Inferior parietal cortex (tissue), 1 donor: Measurements from ENCODE around the gene BCKDK.

Experiments used
- DNase-seq: peaks from one replicate; pipeline ENCODE4 v3.0.0-alpha.2; 2016; ENCODE audit errors: extremely low spot score

Gene BCKDK

DNA sequence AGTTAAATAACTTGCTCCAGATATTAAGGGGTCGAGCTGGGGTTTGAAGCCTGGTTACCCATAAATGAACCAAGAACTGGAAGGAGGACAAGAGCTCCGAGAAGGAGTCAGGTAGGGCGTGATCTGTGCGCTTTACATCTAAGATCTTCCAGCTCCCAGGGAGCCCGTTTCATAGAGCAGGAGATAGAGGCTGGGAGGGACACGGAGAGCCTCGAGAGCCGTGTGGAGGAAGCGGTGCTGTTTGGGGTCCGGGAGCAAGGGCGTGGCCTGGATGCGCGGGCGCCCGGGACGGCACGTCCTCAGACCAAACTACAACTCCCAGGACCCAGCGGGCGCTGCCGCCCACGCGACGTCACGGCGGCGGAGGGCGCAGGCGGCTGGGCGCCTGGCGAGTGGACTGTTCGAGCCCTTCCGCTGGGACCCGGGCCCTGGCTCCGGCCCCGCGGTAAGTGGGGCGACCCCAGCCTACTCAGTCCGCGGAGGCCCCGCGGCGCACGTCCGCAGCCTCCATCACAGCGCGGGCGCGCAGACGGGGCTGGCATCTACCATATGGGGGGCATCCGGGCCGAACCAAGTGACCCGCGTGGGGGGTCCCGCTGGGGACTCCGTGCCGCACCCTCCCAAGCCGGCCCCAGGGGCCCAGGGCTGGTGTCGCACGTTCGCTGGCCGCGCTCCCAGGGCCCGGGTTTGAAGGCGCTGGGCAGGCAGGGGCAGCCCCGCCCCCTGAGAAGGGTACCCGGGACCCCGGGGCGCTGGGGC, at the start of gene BCKDK:
TSS of gene BCKDK (plus strand) at position 352 of the 759 bp plus-strand sequence. CDS start 838 bp downstream, outside the sequence.
- DNase-seq, result peak; percentile 72

DNA sequence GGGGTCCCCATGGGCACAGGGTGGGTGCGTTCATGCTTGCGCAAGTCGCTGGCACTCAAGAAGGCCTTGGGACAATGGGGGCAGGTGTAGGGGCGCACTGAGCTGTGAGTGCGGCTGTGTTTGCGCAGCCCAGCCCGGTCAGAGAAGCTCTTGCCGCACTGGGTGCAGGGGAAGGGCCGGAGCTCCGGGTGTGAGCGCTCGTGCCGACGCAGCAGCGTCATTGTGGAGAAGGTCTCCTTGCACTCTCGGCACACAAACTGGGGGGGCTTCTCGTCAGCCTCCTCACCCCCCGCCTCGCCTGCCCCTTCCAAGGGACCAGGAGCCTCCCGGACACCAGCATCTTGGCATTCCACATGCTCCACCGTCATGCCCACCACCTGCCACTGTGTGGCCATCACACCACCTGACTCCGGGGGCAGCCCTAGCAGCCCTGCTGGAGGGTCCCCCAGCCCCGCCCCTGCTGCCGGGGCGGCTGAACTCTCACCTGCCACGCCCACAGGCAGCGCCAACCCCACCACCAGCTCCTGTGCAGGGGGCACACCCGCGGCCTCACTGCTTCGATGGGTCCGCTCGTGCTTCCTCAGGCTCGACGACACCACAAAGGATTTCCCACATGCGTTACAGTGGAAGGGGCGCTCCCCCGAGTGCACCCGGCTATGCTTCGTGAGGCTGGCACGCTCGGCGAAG, 46.9 kb upstream of the BCKDK start:
- DNase-seq, result no peak

- no peak for DNase-seq
Observed at GRCh38 chr16:31061813-31062440, 46.3 kb upstream of the BCKDK start.

DNA sequence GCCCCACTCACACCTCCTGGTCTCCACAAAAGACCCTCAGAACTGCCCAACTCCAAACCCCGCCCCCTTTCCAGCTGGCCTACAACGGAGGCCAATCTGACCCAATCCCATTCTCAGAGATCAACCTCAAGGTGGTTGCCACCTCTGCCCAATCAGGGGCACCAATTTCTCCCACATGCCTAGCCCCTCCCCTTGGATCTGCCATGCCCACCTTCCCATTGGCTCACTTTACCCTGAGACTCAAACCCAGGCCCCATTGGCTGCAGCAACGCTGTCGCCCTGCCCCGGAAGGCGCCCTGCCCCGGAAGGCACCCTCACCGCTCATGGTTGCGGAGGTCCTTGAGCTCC, 44.7 kb upstream of the BCKDK start:
- no peak for DNase-seq

- DNase-seq, result no peak
Observed at GRCh38 chr16:31063843-31064611, 44.2 kb upstream of the BCKDK start.

DNA sequence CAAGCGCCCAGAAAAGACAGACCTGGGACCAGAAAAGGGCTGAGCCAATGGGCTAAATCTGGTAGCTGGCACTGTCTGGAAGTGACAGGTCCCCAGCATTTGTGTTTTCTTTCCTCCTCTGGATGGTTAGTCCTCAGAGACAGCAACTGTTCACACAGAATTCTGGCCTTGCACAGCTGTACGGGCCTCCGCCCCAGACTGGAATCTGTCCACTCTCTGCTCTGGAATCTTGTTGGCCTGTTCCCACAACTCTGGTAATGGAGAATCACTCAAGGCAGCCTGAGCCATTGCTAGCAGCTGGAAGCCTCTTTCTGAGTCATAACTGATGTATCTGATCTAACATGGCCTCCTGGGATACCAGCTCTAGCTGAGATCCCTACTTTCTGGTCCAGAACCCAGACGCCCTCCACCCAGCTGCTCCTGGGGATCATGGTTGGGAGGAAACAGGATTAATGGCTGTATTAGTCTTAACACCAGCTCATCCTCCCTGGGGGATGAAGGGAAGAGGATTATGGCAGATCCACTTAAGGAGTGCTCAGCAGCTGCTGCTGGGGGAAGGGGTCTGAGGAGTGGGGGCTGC, 43.2 kb upstream of the BCKDK start:
- DNase-seq, result no peak

DNA sequence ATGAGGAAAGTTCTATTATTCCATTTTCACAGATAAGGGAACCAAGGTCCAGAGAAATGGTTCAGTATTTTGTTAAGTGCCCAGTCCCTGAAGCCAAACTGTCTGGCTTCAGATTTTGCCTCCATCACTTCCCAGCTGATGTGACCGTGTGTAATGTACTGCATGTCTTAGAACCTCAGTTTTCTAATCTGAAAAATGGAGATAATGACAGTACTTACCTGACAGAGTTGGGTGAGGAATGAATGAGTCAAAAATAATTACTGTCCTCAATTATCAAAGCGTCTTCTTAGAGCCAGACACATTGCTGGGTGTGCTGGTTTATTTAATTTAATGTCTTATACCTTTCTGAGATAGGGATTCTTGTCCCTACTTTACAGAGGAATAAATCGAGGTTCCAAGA, 40.8 kb upstream of the BCKDK start:
- no peak for DNase-seq

GRCh38 chr16:31071861-31072260, 36.3 kb upstream of the BCKDK start:
- no peak for DNase-seq

GRCh38 chr16:31072540-31073141, 35.5 kb upstream of the BCKDK start:
- DNase-seq, result peak; percentile 29

- peak; percentile 87 for DNase-seq
Observed at GRCh38 chr16:31073142-31073969, 34.8 kb upstream of the BCKDK start.

- DNase-seq, result peak; percentile 99
Observed at GRCh38 chr16:31073970-31074813, 34.0 kb upstream of the BCKDK start, which contains the start of the genes ZNF646 and ZNF668. TSS of gene ZNF646 (plus strand) at chr16:31074422. CDS start at chr16:31076325, 1,903 bp downstream. TSS of gene ZNF668 (minus strand) at chr16:31074240. CDS start at chr16:31064459, 9,781 bp downstream.

DNA sequence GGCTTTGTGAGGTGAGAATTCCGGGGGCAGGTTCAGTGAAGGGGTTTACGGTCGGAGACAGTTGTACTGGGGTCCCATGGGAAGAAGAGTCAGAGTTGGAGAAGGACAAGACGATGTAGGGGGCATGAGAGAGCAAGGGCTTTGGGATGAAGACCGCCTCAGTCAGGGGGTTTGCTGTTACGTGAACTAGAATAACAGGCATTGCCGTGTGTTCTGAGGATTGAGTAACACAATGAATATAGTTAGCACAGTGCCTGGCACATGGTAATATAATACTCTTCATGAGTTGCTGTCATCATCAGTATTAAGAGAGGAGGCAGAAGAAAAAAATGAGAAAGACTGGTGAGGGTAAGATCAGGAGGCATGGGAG, 33.4 kb upstream of the BCKDK start:
- DNase-seq, result no peak

DNA sequence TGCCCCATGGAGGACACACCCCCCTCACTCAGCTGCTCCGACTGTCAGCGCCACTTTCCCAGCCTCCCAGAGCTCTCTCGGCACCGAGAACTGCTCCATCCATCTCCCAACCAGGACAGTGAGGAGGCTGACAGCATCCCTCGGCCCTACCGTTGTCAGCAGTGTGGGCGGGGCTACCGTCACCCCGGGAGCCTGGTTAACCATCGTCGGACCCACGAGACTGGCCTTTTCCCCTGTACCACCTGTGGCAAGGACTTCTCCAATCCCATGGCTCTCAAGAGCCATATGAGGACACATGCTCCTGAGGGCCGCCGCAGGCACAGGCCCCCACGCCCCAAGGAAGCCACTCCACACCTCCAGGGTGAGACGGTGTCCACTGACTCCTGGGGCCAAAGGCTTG, 31.9 kb upstream of the BCKDK start:
- DNase-seq, result no peak

DNA sequence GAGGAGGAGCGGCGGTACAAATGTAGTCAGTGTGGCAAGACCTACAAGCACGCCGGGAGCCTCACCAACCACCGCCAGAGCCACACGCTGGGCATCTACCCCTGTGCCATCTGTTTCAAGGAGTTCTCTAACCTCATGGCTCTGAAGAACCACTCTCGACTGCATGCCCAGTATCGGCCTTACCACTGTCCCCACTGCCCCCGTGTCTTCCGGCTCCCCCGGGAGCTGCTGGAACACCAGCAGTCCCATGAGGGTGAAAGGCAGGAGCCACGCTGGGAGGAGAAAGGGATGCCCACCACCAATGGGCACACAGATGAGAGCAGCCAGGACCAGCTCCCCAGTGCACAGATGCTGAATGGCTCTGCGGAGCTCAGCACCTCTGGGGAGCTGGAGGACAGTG, 31.2 kb upstream of the BCKDK start:
- no peak for DNase-seq

DNA sequence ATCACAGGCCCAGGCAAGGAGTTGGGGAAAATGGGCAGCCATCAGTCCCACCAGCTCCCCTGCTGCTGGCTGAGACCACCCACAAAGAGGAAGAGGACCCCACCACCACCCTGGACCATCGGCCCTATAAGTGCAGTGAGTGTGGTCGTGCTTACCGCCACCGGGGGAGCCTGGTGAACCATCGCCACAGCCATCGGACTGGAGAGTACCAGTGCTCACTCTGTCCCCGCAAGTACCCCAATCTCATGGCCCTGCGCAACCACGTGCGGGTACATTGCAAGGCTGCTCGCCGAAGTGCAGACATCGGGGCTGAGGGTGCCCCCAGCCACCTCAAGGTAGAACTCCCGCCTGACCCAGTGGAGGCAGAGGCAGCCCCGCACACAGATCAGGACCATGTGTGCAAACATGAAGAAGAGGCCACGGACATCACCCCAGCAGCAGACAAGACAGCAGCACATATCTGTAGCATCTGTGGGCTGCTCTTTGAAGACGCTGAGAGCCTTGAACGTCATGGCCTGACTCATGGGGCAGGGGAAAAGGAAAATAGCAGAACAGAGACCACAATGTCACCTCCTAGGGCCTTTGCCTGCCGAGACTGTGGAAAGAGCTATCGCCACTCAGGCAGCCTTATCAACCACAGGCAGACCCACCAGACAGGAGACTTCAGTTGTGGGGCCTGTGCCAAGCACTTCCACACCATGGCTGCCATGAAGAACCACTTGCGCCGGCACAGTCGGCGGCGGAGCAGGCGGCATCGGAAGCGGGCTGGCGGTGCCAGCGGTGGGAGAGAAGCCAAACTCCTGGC, 30.4 kb upstream of the BCKDK start:
- DNase-seq, result no peak

DNA sequence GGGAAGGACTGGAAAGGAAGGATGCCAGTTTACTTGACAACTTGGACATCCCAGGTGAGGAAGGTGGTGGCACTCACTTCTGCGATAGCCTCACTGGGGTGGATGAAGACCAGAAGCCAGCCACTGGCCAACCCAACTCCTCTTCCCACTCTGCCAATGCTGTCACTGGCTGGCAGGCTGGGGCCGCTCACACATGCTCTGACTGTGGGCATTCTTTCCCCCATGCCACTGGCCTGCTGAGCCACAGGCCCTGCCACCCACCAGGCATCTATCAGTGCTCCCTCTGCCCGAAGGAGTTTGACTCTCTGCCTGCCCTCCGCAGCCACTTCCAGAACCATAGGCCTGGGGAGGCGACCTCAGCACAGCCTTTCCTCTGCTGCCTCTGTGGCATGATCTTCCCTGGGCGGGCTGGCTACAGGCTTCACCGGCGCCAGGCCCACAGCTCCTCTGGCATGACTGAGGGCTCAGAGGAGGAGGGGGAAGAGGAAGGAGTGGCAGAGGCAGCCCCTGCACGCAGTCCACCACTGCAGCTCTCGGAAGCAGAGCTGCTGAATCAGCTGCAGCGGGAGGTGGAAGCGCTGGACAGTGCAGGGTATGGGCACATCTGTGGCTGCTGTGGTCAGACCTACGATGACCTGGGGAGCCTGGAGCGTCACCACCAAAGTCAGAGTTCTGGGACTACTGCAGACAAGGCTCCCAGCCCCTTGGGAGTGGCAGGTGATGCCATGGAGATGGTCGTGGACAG, 29.4 kb upstream of the BCKDK start:
- DNase-seq, result no peak

DNA sequence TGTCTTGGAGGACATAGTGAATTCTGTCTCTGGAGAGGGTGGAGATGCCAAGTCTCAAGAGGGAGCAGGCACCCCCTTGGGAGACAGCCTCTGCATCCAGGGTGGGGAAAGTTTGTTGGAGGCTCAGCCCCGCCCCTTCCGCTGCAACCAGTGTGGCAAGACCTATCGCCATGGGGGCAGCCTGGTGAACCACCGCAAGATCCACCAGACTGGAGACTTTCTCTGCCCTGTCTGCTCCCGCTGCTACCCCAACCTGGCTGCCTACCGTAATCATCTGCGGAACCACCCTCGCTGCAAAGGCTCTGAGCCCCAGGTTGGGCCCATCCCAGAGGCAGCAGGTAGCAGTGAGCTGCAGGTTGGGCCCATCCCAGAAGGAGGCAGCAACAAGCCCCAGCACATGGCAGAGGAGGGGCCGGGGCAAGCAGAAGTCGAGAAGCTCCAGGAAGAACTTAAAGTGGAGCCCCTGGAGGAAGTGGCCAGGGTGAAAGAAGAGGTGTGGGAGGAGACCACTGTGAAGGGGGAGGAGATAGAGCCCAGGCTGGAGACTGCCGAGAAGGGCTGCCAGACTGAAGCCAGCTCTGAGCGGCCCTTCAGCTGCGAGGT, 28.7 kb upstream of the BCKDK start:
- no peak for DNase-seq
